Islet of Langerhans (tissue), 1 donor: Measurements from ENCODE around the gene KLHL7.

Experiments used
- FAIRE-seq: peaks from one replicate; lab custom pipeline; 2011; peaks lifted over from hg19 to GRCh38; lab: Jason Lieb, UNC

Gene KLHL7, protein sequence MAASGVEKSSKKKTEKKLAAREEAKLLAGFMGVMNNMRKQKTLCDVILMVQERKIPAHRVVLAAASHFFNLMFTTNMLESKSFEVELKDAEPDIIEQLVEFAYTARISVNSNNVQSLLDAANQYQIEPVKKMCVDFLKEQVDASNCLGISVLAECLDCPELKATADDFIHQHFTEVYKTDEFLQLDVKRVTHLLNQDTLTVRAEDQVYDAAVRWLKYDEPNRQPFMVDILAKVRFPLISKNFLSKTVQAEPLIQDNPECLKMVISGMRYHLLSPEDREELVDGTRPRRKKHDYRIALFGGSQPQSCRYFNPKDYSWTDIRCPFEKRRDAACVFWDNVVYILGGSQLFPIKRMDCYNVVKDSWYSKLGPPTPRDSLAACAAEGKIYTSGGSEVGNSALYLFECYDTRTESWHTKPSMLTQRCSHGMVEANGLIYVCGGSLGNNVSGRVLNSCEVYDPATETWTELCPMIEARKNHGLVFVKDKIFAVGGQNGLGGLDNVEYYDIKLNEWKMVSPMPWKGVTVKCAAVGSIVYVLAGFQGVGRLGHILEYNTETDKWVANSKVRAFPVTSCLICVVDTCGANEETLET

DNA sequence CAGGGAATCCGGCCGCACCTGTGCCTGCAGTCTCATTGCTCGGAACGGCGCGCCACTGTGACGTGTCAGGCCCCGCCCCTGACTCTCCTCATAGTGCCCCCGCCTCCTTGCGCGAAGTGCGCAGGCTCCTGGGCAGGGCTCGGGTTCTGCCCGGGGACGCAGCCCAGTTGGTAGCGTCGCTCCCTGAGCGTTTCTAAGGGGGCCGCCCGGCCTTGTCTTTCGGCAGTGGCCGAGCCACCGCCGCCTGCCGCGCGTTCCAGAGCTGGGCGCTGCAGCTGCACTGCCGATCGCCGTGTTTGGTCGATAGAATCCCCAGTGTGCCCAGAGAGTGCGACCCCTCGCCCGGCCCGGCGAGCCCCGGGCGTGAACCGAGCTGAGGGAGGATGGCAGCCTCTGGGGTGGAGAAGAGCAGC lies at the start of gene KLHL7:
Gene KLHL7 (plus strand): TSS at position 142 of the 413 bp plus-strand sequence. CDS start 242 bp downstream, at position 384.
- FAIRE-seq: peak; percentile 5

DNA sequence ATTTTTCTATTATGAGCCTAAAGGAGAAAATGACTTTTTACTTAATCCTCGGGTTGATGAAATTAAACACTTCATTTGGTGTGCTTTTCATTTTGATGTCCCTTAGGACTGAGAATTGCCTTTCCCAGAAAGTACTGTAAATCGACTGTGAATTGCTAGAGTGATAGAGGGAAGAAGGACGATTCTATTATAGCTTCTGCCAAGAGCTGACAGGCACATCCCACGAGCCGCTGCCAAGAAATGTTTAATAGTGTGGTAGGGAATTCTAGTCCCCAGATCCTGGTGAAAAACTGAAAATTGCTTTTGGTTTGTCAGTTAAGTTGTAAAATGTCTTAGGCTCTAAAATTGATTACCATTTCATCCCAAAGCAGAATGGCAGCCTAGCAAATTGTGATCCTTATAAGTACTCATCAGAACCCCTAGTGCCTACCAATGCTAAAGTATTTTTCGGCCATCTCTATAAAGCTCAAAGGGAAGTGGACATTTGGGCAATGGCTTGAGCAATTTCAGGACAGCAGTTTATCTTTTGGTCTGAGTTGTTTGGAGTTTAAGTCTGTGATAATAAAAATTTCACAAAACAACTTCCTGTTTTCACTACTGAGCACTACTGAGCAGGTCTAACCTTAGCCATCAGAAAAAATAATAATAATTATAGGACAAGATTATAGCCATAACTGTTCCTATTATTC lies 47.0 kb upstream of the KLHL7 start:
- no peak for FAIRE-seq

DNA sequence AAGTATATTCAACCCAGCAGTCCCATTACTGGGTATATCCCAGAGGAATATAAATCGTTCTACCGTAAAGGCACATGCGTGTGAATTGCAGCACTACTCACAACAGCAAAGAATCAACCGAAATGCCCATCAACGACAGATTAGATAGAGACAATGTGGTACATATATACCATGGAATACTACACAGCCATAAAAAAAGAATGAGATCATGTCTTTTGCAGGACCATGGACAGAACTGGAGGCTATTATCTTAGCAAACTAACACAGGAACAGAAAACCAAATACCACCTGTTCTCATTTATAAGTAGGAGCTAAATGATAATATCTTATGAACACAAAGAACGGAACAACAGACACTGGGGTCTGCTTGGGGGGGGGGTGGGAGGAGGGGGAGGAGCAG lies 44.3 kb upstream of the KLHL7 start:
- no peak for FAIRE-seq

GRCh38 chr7:23062452-23062851 lies 43.1 kb upstream of the KLHL7 start:
- FAIRE-seq: no peak

GRCh38 chr7:23065974-23066373 lies 39.6 kb upstream of the KLHL7 start:
- no peak for FAIRE-seq

DNA sequence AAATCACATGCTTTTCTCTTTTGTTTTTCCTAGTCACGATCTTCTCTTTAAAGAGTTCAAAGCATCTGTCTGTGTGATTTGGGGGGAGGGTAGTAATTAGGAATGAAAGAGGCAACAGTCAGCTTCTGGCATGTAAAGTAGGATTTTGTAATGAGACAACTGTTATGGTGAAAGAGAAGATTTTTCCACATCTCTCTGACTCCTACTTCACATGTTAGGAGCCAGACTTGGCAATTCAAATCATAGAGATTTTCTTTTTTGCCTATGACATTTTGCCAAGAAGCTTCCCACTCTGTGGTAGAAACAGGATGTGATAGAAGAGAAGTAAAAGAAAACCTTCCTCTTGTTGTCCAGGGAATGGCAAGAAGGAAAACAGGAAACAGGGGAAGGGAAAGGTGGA lies 38.3 kb upstream of the KLHL7 start:
- FAIRE-seq: no peak

DNA sequence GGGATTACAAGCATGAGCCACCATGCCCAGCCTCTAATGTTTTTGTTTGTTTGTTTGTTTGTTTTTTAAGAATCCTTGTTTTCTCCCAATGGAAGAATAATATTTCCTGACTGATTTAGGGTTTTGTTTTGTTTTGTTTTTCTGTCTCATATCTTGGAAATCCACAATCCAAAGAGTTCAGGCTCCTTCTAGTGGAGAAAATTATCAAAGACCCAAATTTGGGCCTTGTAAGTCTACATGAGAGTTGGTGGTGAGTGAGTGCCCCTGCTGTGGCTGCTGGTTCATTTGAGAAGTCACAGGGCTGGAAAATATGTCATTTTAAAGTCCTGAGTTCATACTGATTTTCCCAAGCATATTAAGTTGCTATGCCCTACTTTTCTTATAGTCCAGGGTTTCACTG lies 33.5 kb upstream of the KLHL7 start:
- FAIRE-seq: no peak

DNA sequence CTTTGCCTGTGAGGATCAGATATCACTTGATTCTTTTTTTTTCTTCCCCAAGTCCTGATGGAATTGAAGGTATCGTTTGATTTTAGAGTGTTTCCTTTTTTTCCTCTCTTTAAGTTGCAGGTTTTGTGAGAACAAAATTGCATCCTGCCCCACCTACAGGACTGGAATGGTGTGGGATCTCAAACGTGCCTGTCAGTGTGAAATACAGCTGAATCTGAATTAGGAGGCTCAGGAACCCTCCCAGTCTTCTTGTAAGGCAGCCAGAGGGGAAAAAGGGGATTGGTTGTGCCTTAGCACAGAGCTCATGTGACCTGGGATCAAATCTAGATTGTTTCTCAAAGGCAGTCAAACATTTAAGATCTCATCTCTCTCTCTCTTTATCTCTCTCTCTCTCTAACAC lies 32.7 kb upstream of the KLHL7 start:
- no peak for FAIRE-seq

DNA sequence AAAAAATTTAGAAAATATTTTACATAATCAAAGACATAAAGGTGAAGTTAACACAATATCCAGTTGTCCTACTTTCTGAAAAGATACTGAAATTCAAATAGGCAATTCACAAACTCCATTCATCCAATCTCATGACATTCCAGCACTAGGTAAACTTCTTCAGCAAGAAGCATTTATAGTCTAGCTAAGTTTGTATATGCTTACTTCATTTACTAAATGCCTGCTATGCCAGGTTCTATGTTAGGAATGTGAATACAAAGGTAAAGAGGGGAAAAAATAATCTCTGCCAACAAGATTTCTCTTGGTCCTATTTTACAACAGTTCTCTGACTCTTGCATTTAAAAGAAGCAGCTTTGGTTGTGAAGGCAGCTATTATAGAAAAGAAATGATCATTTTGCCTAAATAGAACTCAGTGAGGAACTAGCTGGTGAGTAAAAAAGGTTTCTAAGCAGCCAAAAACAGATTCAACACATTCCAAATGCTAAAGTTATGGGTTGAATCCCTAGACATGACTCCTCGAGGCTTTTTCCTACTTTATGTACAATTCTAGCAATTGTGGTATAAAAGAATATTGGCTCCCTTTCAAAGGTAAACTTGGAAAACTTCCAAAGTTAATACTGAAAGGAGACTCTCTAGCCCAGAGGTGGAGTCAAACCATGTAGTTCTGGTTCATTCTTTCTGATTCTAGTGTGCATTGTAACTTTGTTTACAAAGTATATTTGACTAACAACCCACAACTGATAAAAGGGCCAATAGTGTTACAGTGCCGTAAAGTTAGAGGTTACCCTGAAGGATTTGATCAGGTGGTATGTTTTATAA lies 30.9 kb upstream of the KLHL7 start:
- no peak for FAIRE-seq

GRCh38 chr7:23075571-23075970 lies 30.0 kb upstream of the KLHL7 start:
- no peak for FAIRE-seq

- FAIRE-seq: no peak
Measured at GRCh38 chr7:23076772-23077171, 28.8 kb upstream of the KLHL7 start.

- no peak for FAIRE-seq
Measured at GRCh38 chr7:23093111-23093510, 12.5 kb upstream of the KLHL7 start.

- FAIRE-seq: no peak
Measured at GRCh38 chr7:23093546-23093945, 12.0 kb upstream of the KLHL7 start.

DNA sequence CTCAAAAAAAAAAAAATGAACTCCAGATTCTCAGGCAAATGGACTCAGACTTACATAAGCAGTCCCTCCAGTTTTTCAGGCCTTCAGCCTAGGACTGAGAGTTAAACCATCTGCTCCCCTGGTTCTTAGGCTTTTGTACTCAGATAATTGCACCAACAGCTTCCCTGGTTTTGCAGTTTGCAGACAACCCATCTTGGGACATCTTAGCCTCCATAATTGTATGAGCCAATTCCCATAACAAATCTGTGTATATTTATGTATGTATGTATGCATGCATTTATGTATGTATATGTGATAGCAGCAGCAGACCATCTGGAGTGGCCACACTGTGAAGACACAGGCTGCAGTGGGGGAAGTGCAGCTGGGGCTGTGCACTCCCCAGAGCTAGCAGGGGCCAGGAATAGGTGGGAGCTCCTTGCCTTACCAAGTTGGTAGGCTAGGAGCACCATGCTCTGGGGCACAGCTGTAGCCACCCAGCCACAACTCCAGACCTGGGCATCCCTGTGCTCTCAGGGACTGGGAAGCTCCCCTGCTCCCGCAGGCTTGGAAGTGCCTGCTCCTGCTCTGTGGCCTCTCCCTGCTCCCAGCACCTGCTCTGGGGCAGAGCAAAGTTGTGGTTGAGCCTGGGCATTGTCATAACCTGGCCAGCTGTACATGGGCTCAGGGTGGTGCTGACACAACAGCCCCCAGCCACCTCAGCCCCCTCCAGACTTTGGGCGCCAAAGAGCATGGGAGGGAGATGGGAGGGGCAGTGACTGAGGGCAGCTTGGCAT lies 8.9 kb upstream of the KLHL7 start:
- no peak for FAIRE-seq

DNA sequence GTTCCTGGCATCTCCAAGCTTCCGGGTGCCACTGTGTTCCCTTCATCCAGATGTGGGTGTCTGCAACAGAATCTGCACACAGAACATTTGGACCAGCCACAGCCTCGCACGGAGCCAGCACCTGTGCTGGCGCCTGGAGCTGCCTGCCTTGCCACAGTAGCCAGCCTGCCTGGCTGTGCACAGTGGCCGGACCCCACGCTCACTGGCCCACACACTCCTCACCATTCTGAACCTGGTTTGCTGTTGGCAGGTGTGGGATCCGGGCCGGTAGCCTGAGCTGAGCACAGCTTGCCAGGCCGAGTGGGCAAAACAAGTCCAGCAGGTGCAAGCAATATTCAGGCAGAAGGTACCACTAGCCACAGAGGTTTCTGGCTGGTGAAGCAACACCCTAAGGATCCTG lies 7.6 kb upstream of the KLHL7 start:
- FAIRE-seq: no peak

DNA sequence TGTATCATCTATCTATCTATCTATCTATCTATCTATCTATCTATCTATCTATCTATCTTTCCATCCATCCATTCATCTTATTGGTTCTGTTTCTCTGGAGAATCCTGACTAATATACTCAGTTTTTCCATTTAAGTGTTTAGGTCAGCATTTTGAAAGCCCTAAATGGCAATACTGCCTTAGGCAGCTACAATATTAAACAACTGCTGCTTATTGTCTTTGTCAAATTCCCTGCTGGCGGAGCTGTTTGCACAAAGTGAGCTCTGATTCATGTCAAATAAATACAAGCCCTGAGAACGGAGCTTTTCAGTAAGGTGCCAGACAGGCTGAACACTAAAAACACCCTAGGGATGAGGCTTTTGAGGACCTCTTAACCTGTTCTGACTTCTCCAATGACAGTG lies 7.1 kb upstream of the KLHL7 start:
- no peak for FAIRE-seq

DNA sequence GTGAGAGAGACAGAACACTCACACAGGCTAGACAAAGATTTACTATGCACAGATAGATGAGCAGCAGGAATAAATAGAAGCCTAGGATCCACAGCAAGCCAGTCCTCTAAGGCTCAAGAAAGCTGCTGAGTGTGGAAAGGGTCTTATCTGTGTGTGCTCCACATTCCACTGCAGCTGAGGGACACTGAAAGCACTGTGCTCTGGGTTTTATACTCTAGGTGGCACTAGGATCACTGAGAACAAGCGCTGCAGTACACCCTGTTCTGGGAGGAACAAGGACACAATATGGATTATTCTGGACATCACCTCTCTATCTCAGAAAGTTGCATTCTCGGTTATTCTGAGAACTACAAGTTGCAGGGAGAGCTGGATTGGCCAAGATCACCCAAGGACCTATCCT lies 4.9 kb upstream of the KLHL7 start:
- FAIRE-seq: no peak

DNA sequence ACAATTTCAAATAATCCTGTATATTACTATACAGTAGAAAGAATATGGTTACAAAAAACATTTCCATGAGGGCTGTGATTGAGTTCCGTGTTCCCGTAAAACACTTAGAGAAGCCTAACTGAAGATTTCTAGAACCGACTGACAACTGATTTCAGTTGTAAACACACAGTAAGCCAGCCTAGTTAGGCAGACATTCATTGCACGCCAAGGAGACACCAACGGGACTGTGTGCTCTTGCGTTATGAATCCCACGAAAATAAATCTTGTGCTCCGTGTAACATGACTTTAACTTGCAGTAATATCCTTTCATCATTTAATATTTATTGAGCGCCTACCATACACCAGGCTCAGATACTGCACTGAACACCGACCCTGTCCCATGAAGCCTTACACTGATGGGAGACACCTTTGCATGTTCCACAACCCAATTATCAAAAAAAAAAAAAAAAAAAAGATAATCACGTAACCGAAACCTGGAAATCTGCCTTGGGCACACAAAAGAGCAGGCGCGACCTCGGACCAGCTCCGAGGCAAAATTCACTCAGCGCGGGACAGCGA lies 420 bp upstream of the KLHL7 start:
- FAIRE-seq: no peak

GRCh38 chr7:23106057-23106822 lies 655 bp downstream of the KLHL7 start:
- no peak for FAIRE-seq

- no peak for FAIRE-seq
Measured at GRCh38 chr7:23106823-23107663, 1.5 kb downstream of the KLHL7 start.
